Measurements from ENCODE around the gene KAT2B. TPM values are rescaled to one million over a fixed set of nuclear protein-coding genes. Genes with fewer than 3 reads are reported as not detected.

The KAT2B gene
- total and polyA plus RNA-seq, 2 of the 8 experiments (the other 6 are each of a cell fraction or from before 2014, with no cell fraction given), result 0.24 to 0.91 TPM

DNA sequence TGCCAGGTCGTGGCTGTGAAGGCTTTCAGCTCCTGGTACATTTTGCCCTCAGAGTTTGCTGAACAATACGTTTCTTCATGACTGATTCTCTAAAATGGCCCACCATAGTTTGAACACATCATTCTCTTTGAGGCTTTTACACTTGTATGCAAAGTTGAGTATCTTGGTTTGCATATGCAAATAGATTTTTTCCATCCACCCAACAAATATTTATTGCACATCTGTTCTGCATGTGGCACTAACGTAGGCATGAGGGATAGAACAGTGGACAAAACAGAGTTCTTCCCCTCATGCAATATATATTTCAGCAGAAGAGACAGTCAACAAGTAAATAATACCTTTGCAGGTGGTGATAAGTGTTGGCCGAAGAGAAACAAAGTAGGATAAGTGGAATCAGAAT lies 55.2 kb downstream of the KAT2B start (continued):
- TF ChIP-seq, protein P1, sequence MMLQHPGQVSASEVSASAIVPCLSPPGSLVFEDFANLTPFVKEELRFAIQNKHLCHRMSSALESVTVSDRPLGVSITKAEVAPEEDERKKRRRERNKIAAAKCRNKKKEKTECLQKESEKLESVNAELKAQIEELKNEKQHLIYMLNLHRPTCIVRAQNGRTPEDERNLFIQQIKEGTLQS (IDR thresholded peaks at IDR 0.05; ENCODE audit: insufficient read depth, low read depth, low read length), result no peak
